ENCODE results near the gene ZNF555. TPM values are rescaled to one million over a fixed set of nuclear protein-coding genes. Genes with fewer than 3 reads are reported as not detected.
A peak's percentile ranks its signal among the peaks of the same experiment; 100 is the strongest.

The ZNF555 gene
- total and polyA plus RNA-seq, 10 of the 15 experiments (the other 5 are each of a cell fraction or from before 2014, with no cell fraction given), result 0.58 to 1.9 (median 1.2) TPM

DNA sequence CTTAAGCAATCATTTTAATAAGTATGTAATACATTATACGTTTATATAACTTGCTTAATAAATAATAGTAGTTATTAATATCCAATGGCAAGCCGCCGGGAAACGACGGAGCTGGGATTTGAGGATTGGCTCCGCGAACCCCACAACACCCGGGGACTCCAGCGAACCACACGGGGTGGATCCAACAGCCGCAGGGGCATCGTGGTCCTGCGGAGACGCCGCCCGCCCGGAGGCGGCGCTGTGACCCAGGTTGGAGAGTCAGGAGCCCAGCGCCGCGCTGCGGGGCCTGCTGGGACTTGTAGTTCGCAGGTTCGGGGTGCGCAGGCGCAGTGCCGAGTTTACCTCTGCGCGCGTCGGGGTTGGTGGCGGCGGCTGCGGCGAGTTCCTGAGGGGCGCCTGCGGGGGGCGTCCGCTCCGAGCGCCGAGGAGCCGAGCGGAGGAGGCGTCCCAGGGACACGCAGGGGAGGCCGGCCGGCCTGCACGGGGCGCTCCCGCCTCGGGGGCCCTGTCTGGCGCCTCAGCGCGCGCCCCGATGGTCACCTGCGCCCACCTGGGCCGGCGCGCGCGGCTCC lies 21.6 kb upstream of the ZNF555 start, which contains the start of gene ZNF554 (continued):
- TF ChIP-seq SIN3A (IDR thresholded peaks at IDR 0.05; ENCODE audit: low read depth, low read length), result peak; percentile 55; the same call in 1 of the 2 replicates
- TF ChIP-seq KLF5 (IDR thresholded peaks at IDR 0.05; ENCODE audit: partially characterized antibody), result peak; percentile 85
- TF ChIP-seq TCF12 (IDR thresholded peaks at IDR 0.05; ENCODE audit: low read depth, low read length), result peak; percentile 61
- 0 out of 2 replicates have a peak, but pooled peaks have one; percentile 6 for TF ChIP-seq TCF3 (IDR thresholded peaks at IDR 0.05; ENCODE audit: borderline replicate concordance, insufficient read depth, low read depth, low read length)
- peak; percentile 73; the same call in 1 of the 2 replicates for TF ChIP-seq DPF2 (IDR thresholded peaks at IDR 0.05)
- TF ChIP-seq PAX5 (IDR thresholded peaks at IDR 0.05; ENCODE audit: borderline replicate concordance, low read depth, low read length), result peak; percentile 60; the same call in 1 of the 2 replicates
- 0 out of 2 replicates have a peak, but pooled peaks have one; percentile 24 for TF ChIP-seq NFXL1 (IDR thresholded peaks at IDR 0.05; ENCODE audit: borderline replicate concordance)
- peak; percentile 85; the same call in 1 of the 2 replicates for TF ChIP-seq STAT1 (conservative IDR thresholded peaks at IDR 0.05)
- TF ChIP-seq EED (IDR thresholded peaks at IDR 0.05; ENCODE audit: low read depth), result peak; percentile 26; the same call in 1 of the 2 replicates
- TF ChIP-seq, protein P1, sequence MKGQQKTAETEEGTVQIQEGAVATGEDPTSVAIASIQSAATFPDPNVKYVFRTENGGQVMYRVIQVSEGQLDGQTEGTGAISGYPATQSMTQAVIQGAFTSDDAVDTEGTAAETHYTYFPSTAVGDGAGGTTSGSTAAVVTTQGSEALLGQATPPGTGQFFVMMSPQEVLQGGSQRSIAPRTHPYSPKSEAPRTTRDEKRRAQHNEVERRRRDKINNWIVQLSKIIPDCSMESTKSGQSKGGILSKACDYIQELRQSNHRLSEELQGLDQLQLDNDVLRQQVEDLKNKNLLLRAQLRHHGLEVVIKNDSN (IDR thresholded peaks at IDR 0.05; ENCODE audit: borderline replicate concordance, extremely low read length, insufficient read depth, low read depth, low read length), result peak; percentile 40
- peak; percentile 76; the same call in 2 of the 3 replicates for TF ChIP-seq POU2F2 (IDR thresholded peaks at IDR 0.05; ENCODE audit: borderline replicate concordance, low read depth, low read length)
- no peak for TF ChIP-seq POLR2AphosphoS5 (IDR thresholded peaks at IDR 0.05; ENCODE audit: low read length)
- TF ChIP-seq, protein P2, sequence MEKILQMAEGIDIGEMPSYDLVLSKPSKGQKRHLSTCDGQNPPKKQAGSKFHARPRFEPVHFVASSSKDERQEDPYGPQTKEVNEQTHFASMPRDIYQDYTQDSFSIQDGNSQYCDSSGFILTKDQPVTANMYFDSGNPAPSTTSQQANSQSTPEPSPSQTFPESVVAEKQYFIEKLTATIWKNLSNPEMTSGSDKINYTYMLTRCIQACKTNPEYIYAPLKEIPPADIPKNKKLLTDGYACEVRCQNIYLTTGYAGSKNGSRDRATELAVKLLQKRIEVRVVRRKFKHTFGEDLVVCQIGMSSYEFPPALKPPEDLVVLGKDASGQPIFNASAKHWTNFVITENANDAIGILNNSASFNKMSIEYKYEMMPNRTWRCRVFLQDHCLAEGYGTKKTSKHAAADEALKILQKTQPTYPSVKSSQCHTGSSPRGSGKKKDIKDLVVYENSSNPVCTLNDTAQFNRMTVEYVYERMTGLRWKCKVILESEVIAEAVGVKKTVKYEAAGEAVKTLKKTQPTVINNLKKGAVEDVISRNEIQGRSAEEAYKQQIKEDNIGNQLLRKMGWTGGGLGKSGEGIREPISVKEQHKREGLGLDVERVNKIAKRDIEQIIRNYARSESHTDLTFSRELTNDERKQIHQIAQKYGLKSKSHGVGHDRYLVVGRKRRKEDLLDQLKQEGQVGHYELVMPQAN (conservative IDR thresholded peaks at IDR 0.05), result peak; percentile 76
- TF ChIP-seq, protein P3, sequence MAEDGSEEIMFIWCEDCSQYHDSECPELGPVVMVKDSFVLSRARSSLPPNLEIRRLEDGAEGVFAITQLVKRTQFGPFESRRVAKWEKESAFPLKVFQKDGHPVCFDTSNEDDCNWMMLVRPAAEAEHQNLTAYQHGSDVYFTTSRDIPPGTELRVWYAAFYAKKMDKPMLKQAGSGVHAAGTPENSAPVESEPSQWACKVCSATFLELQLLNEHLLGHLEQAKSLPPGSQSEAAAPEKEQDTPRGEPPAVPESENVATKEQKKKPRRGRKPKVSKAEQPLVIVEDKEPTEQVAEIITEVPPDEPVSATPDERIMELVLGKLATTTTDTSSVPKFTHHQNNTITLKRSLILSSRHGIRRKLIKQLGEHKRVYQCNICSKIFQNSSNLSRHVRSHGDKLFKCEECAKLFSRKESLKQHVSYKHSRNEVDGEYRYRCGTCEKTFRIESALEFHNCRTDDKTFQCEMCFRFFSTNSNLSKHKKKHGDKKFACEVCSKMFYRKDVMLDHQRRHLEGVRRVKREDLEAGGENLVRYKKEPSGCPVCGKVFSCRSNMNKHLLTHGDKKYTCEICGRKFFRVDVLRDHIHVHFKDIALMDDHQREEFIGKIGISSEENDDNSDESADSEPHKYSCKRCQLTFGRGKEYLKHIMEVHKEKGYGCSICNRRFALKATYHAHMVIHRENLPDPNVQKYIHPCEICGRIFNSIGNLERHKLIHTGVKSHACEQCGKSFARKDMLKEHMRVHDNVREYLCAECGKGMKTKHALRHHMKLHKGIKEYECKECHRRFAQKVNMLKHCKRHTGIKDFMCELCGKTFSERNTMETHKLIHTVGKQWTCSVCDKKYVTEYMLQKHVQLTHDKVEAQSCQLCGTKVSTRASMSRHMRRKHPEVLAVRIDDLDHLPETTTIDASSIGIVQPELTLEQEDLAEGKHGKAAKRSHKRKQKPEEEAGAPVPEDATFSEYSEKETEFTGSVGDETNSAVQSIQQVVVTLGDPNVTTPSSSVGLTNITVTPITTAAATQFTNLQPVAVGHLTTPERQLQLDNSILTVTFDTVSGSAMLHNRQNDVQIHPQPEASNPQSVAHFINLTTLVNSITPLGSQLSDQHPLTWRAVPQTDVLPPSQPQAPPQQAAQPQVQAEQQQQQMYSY (CRISPR knock-in tag; IDR thresholded peaks at IDR 0.05), result no peak
- TF ChIP-seq ATF7 (IDR thresholded peaks at IDR 0.05; ENCODE audit: low read depth), result no peak
- peak; percentile 82 for TF ChIP-seq BACH1 (IDR thresholded peaks at IDR 0.05; ENCODE audit: borderline replicate concordance)
- 0 out of 2 replicates have a peak, but pooled peaks have one; percentile 19 for TF ChIP-seq NBN (IDR thresholded peaks at IDR 0.05)
- peak in 1 of 2 experiments; percentile 75; a peak in 2 of 4 replicates for TF ChIP-seq BHLHE40 (IDR thresholded peaks at IDR 0.05; ENCODE audit: borderline replicate concordance in 1 of 2, low read depth in 2 of 2, low read length in 1 of 2)
- TF ChIP-seq SREBF1 (IDR thresholded peaks at IDR 0.05; ENCODE audit: low read length), result peak; percentile 83
- peak; percentile 73; the same call in 1 of the 2 replicates for TF ChIP-seq RB1 (IDR thresholded peaks at IDR 0.05; ENCODE audit: borderline replicate concordance)
- peak; percentile 77 for TF ChIP-seq SMARCA5 (IDR thresholded peaks at IDR 0.05)
- TF ChIP-seq SMC3 (IDR thresholded peaks at IDR 0.05; ENCODE audit: borderline replicate concordance, low read length), result peak; percentile 54
- TF ChIP-seq MEF2A (IDR thresholded peaks at IDR 0.05; ENCODE audit: insufficient read depth, low read depth, low read length), result 0 out of 2 replicates have a peak, but pooled peaks have one; percentile 47
- TF ChIP-seq IRF4 (IDR thresholded peaks at IDR 0.05; ENCODE audit: low read depth, low read length), result peak; percentile 33; the same call in 1 of the 2 replicates
- peak; percentile 73; the same call in 1 of the 2 replicates for TF ChIP-seq ZNF217 (IDR thresholded peaks at IDR 0.05)
